ENCODE measurements around the gene TSGA10IP. TPM values are rescaled to one million over a fixed set of nuclear protein-coding genes. Genes with fewer than 3 reads are reported as not detected.

TSGA10IP gene
- total RNA-seq: under 1 TPM in 1 of 3 donors, not detected in 2; 0.19 TPM
- long read RNA-seq, donor 1: 0 reads
- long read RNA-seq, donor 2: 0 reads

DNA sequence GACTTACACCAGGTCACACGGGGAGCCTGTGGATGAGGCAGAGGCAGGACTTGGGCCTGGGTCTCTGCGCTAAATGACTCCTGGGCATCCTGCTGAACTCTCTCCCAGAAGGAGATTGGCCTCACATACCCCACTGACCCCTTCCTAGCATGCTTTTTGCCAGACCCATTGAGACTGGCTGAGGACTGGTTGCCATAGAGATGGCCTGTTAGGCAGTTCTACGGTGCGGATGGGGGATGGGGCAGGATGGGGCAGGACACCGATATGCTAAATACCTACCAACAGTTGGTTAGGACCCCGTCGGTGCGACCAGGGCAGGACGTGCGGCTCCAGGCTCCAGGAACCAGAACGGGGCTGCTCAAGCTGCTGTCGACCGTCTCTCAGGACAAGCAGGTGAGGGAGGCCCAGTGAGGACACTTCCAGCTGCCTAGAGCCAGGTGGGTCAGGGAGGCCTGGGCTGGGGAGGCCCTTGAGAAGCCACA is at the start of gene TSGA10IP:
TSS of gene TSGA10IP (plus strand) at position 51 of the 482 bp plus-strand sequence. CDS start at position 247, 196 bp downstream.
- no peak for DNase-seq
- TF ChIP-seq CTCF (IDR thresholded peaks at IDR 0.05): no peak
- H3K9me3 ChIP-seq: no peaks in the 10 kb centered on the region
- H3K4me3 ChIP-seq: no peak within 1 kb of the TSS
- intact Hi-C loops (cut with DNase I, micrococcal nuclease): no loop called here
- no peaks in the 10 kb centered on the region for H3K4me1 ChIP-seq (ENCODE audit: low read depth)
- ATAC-seq: no peak
- no peaks in the 10 kb centered on the region for H3K36me3 ChIP-seq (ENCODE audit: low read depth)

GRCh38 chr11:65895482-65895981 is 49.7 kb upstream of the TSGA10IP start:
- no peak overlapping the region for H3K4me3 ChIP-seq
- peaks cover 24% of the 10 kb centered on the region for H3K4me1 ChIP-seq (ENCODE audit: low read depth)
- H3K9me3 ChIP-seq: no peaks in the 10 kb centered on the region
- ATAC-seq: no peak
- DNase-seq: no peak
- no peaks in the 10 kb centered on the region for H3K36me3 ChIP-seq (ENCODE audit: low read depth)
- intact Hi-C loops (cut with DNase I, micrococcal nuclease): no loop called here
- no peak for TF ChIP-seq CTCF (IDR thresholded peaks at IDR 0.05)

DNA sequence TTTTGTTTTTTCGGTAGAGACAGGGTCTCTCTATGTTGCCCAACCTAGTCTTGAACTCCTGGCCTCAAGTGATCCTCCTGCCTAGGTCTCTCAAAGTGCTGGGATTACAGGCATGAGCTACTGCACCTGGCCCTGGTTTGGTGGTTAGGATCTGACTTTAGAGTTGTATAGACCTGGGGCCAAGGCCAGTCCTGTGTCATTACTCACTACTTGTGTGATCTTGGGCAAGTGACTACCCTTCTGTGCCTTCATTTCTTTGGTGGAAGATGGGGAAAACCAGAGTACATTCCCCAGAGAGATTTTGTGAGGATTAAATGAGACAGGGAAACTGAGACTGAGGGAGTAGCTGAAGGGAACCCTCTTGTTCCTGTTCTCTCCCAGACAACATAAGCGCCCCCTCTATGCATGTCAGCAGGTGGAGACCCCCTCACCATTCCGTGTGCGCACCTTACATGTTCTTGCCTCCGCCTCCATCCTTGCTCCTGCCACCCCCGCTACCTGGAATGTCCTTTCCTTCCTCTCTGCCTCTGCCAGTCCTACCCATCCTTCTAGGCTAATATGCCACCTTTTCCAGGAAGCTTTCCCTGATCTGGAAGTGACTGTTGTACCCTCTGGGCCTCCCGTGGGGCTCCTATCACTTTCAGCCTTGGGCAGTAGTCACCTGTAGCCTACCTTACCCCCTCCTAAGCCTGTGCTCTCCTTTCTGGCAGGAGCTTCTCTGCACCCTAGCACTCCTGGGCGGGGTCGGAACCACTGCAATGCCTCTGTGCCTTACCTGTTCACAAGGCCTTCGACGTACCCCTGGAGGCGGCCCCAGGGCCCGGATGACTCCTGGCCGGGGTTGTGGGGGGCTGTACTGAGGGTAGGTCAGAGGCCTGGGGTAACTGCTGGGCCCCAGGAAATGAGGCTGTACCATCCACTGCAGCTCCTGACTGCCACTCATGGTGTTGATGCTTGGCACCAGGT is 49.0 kb upstream of the TSGA10IP start:
- ATAC-seq: no peak
- Histone ChIP-seq H3K36me3 (ENCODE audit: low read depth) (no peaks in the 10 kb centered on the region), H3K9me3 (no peaks in the 10 kb centered on the region), H3K4me1 (ENCODE audit: low read depth) (peaks cover 24% of the 10 kb centered on the region), H3K4me3 (no peak overlapping the region)
- no peak for TF ChIP-seq CTCF (IDR thresholded peaks at IDR 0.05)
- intact Hi-C loops (cut with DNase I, micrococcal nuclease): no loop called here
- peak in 1 of 3 donors; percentile 27 for DNase-seq

DNA sequence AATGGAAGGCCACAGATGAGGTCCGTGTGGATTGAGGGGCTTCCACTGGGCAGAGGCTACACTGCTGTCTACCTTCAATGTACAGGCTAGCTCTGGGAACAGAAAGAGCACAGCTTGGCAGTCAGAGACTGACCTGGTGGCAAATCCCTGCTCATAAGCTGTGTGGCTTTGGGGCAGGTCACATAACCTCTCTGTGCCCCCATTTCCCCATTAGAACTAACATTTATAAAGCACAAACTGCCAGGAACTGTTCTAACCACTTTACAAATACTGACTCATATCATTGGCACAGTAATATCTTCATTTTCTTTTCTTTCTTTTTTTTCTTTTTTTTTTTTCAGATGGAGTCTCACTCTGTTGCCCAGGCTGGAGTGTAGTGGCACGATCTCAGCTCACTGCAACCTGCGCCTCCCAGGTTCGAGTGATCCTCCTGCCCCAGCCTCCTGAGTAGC is 48.2 kb upstream of the TSGA10IP start:
- Histone ChIP-seq H3K4me3 (no peak overlapping the region), H3K36me3 (ENCODE audit: low read depth) (no peaks in the 10 kb centered on the region), H3K9me3 (no peaks in the 10 kb centered on the region), H3K4me1 (ENCODE audit: low read depth) (peaks cover 17% of the 10 kb centered on the region)
- DNase-seq (no peak), ATAC-seq (no peak)
- intact Hi-C loops (cut with DNase I, micrococcal nuclease): no loop called here
- TF ChIP-seq CTCF (IDR thresholded peaks at IDR 0.05): no peak

- intact Hi-C loops (cut with DNase I, micrococcal nuclease): no loop called here
- no peak for TF ChIP-seq CTCF (IDR thresholded peaks at IDR 0.05)
- DNase-seq (no peak), ATAC-seq (no peak)
- H3K36me3 ChIP-seq (ENCODE audit: low read depth): no peaks in the 10 kb centered on the region
- H3K4me3 ChIP-seq: no peak overlapping the region
- no peaks in the 10 kb centered on the region for H3K9me3 ChIP-seq
- peaks cover 16% of the 10 kb centered on the region for H3K4me1 ChIP-seq (ENCODE audit: low read depth)
Measured at GRCh38 chr11:65898656-65899355, 46.5 kb upstream of the TSGA10IP start.

All from mucosa of descending colon (tissue), 3 donors.